IPS DF 19.7 (cell line): ENCODE results near the gene CD300LG.
"Not testable (repeated sequence)": the region's sequence is repeated elsewhere in the genome, so short reads cannot be mapped to it uniquely, and the experiment has no call there.

Experiments used
- DNase-seq: peaks from one replicate; pipeline ENCODE4 v3.0.0-alpha.2; 2013; ENCODE audit warnings: low read depth, low spot score

Gene CD300LG

GRCh38 chr17:43846963-43847371 is at the start of gene CD300LG:
Gene CD300LG (plus strand): TSS chr17:43847176. CDS start chr17:43847217, 41 bp downstream.
- DNase-seq, result no peak

- not testable (repeated sequence) for DNase-seq
These were observed 49.0 kb upstream of the CD300LG start for GRCh38 chr17:43798024-43798423.

- no peak for DNase-seq
These were observed 47.9 kb upstream of the CD300LG start for GRCh38 chr17:43799047-43799446.

GRCh38 chr17:43800736-43801135 is 46.2 kb upstream of the CD300LG start:
- no peak for DNase-seq

GRCh38 chr17:43801844-43802243 is 45.1 kb upstream of the CD300LG start:
- DNase-seq, result no peak

- DNase-seq, result no peak
These were observed 43.2 kb upstream of the CD300LG start for GRCh38 chr17:43803758-43804157.

- no peak for DNase-seq
These were observed 41.9 kb upstream of the CD300LG start for GRCh38 chr17:43805117-43805516.

GRCh38 chr17:43808076-43808475 is 38.9 kb upstream of the CD300LG start:
- DNase-seq, result no peak

GRCh38 chr17:43809121-43809520 is 37.9 kb upstream of the CD300LG start:
- DNase-seq, result no peak

GRCh38 chr17:43810226-43810715 is 36.7 kb upstream of the CD300LG start:
- DNase-seq, result no peak

- DNase-seq, result no peak
These were observed 36.2 kb upstream of the CD300LG start for GRCh38 chr17:43810823-43811222.

GRCh38 chr17:43812396-43813265 is 34.3 kb upstream of the CD300LG start:
- no peak for DNase-seq

GRCh38 chr17:43813386-43813785 is 33.6 kb upstream of the CD300LG start:
- DNase-seq, result no peak

- no peak for DNase-seq
These were observed 33.0 kb upstream of the CD300LG start for GRCh38 chr17:43814026-43814425.

- DNase-seq, result no peak
These were observed 32.3 kb upstream of the CD300LG start for GRCh38 chr17:43814714-43815113.

- no peak for DNase-seq
These were observed 30.3 kb upstream of the CD300LG start for GRCh38 chr17:43816336-43817320.

GRCh38 chr17:43817826-43818225 is 29.1 kb upstream of the CD300LG start:
- no peak for DNase-seq

GRCh38 chr17:43818966-43819365 is 28.0 kb upstream of the CD300LG start:
- no peak for DNase-seq

GRCh38 chr17:43820759-43821158 is 26.2 kb upstream of the CD300LG start:
- no peak for DNase-seq

- DNase-seq, result no peak
These were observed 24.3 kb upstream of the CD300LG start for GRCh38 chr17:43822570-43823190.

- no peak for DNase-seq
These were observed 23.5 kb upstream of the CD300LG start for GRCh38 chr17:43823350-43824084.
